SH-SY5Y (cell line): ENCODE measurements around the gene OR5H6.

Experiments used
- GATA2 ChIP-seq: IDR thresholded peaks from 2 replicates; pipeline ENCODE4 v1.6.1; 2011; ENCODE audit warnings: mild to moderate bottlenecking, low read depth, low read length
- GATA3 ChIP-seq: IDR thresholded peaks from 2 replicates; pipeline ENCODE4 v1.6.1; 2011; ENCODE audit warnings: low read depth, mild to moderate bottlenecking, low read length, moderate library complexity

GRCh38 chr3:98274914-98275313, 10.9 kb downstream of the OR5H6 start:
- no peak for TF ChIP-seq GATA2
- no peak for TF ChIP-seq GATA3
